Ascending aorta (tissue), 2 donors: ENCODE results near the gene DYNC1I1. TPM values are rescaled to one million over a fixed set of nuclear protein-coding genes. Genes with fewer than 3 reads are reported as not detected.
A peak's percentile ranks its signal among the peaks of the same experiment; 100 is the strongest.

Experiments used
- DNase-seq, 2 donors: peaks; one replicate each; pipeline ENCODE4 v3.0.0-alpha.2; 2019; ENCODE audit warnings: low spot score in 2 of 2
- H3K27ac ChIP-seq, 2 donors: fragments of 200-600 bp; sonication (generic); one replicate each; pipeline ENCODE4 v1.5.1; 2016 to 2017; ENCODE audit warnings: mild to moderate bottlenecking in 1 of 2
- H3K27me3 ChIP-seq: fragments of 200-600 bp; sonication (generic); one replicate; pipeline ENCODE4 v1.5.1; 2017
- H3K36me3 ChIP-seq, 2 donors: fragments of 200-600 bp; sonication (generic); one replicate each; pipeline ENCODE4 v1.5.1; 2016
- H3K4me1 ChIP-seq, 2 donors: fragments of 200-600 bp; sonication (generic); one replicate each; pipeline ENCODE4 v1.5.1; 2016 to 2017; ENCODE audit warnings: mild to moderate bottlenecking in 1 of 2
- H3K4me3 ChIP-seq, 2 donors: fragments of 200-600 bp; sonication (generic); one replicate each; pipeline ENCODE4 v1.5.1; 2016 to 2017; ENCODE audit warnings: mild to moderate bottlenecking in 1 of 2
- H3K9me3 ChIP-seq, 2 donors: fragments of 200-600 bp; sonication (generic); one replicate each; pipeline ENCODE4 v1.5.1; 2016
- CTCF ChIP-seq, 3 experiments: fragments of 200-600 bp in 2 of 3; fragments of 450-650 bp in 1 of 3; sonication (generic) in 2 of 3; IDR thresholded peaks; one replicate each; pipeline ENCODE4 v1.5.1; 2016 to 2019; ENCODE audit warnings: antibody characterized with exemption in 3 of 3, mild to moderate bottlenecking in 1 of 3, moderate library complexity in 1 of 3
- intact Hi-C: fragments of 100-400 bp; cut with DNase I; formaldehyde crosslinking; loops from one replicate; pipeline ENCODE4 v1.15.1; 2023
- total RNA-seq: library from RNA; depleted of rRNA; stranded (reverse); fragments of >200 nt; gene quantifications from one replicate; pipeline ENCODE4 v1.1.0, GENCODE V29; 2016

The DYNC1I1 gene
- total RNA-seq, 1 donor from 2014 or later: 13.2 TPM

- Histone ChIP-seq H3K4me1 (no peaks in the 10 kb centered on the region), H3K27me3 (no peaks in the 10 kb centered on the region), H3K9me3 (no peaks in the 10 kb centered on the region), H3K36me3 (no peaks in the 10 kb centered on the region), H3K4me3 (no peak overlapping the region), H3K27ac (no peak overlapping the region)
- intact Hi-C loops: no loop called here
- no peak for DNase-seq
- TF ChIP-seq CTCF (IDR thresholded peaks at IDR 0.05): no peak
Measured at GRCh38 chr7:96067321-96067720, 295.0 kb downstream of the DYNC1I1 start.

- intact Hi-C loops: no loop called here
- H3K9me3 ChIP-seq: no peaks in the 10 kb centered on the region
- DNase-seq: no peak
Measured at GRCh38 chr7:96069401-96069800, 297.0 kb downstream of the DYNC1I1 start.

GRCh38 chr7:96074871-96075270, 302.5 kb downstream of the DYNC1I1 start:
- no peak for TF ChIP-seq CTCF (IDR thresholded peaks at IDR 0.05)
- H3K9me3 ChIP-seq: no peaks in the 10 kb centered on the region
- no peak overlapping the region for H3K27ac ChIP-seq
- no peaks in the 10 kb centered on the region for H3K36me3 ChIP-seq
- intact Hi-C loops: loop anchor here (1.0 kb wide), 1 partner anchor 952 kb away; no protein-coding TSS in a partner anchor
- H3K4me1 ChIP-seq: peaks cover 0 to 2% of the 10 kb centered on the region in 2 donors
- H3K4me3 ChIP-seq: no peak overlapping the region
- no peaks in the 10 kb centered on the region for H3K27me3 ChIP-seq
- DNase-seq: no peak

More at GRCh38 chr7:96069401-96069800, 297.0 kb downstream of the DYNC1I1 start:
- Histone ChIP-seq H3K36me3 (no peaks in the 10 kb centered on the region), H3K4me1 (no peaks in the 10 kb centered on the region), H3K27ac (no peak overlapping the region), H3K27me3 (no peaks in the 10 kb centered on the region), H3K4me3 (no peak overlapping the region)
- no peak for TF ChIP-seq CTCF (IDR thresholded peaks at IDR 0.05)

- Histone ChIP-seq H3K36me3 (no peaks in the 10 kb centered on the region), H3K4me1 (peaks cover 0 to 2% of the 10 kb centered on the region in 2 donors), H3K27me3 (no peaks in the 10 kb centered on the region), H3K27ac (no peak overlapping the region), H3K9me3 (no peaks in the 10 kb centered on the region), H3K4me3 (peak overlapping the region; percentile 54 to 72)
- intact Hi-C loops: loop anchor here (1.0 kb wide), 1 partner anchor 952 kb away; no protein-coding TSS in a partner anchor
- peak; percentile 67 to 88 (median 75) for TF ChIP-seq CTCF (IDR thresholded peaks at IDR 0.05)
- peak in 1 of 2 donors; percentile 69 for DNase-seq
Measured at GRCh38 chr7:96075510-96076349, 303.4 kb downstream of the DYNC1I1 start.

GRCh38 chr7:96076350-96076707, 304.0 kb downstream of the DYNC1I1 start:
- no peak for DNase-seq
- H3K27ac ChIP-seq: no peak overlapping the region
- H3K36me3 ChIP-seq: no peaks in the 10 kb centered on the region
- peak overlapping the region; percentile 54 to 72 for H3K4me3 ChIP-seq
- H3K27me3 ChIP-seq: no peaks in the 10 kb centered on the region
- no peaks in the 10 kb centered on the region for H3K9me3 ChIP-seq
- H3K4me1 ChIP-seq: peaks cover 0 to 2% of the 10 kb centered on the region in 2 donors
- TF ChIP-seq CTCF (IDR thresholded peaks at IDR 0.05): no peak
- intact Hi-C loops: no loop called here
